B cell (primary cell): ENCODE measurements around the gene TNRC6A.

Experiments
- CTCF ChIP-seq: fragments of 200-600 bp; IDR thresholded peaks from one replicate; pipeline ENCODE4 v1.8.0; 2022; ENCODE audit warnings: antibody characterized with exemption, mild to moderate bottlenecking
- EZH2 ChIP-seq: IDR thresholded peaks from 2 replicates; pipeline ENCODE4 v1.6.1; 2012; ENCODE audit warnings: borderline replicate concordance, low read depth, mild to moderate bottlenecking, moderate library complexity, low read length; ENCODE audit not compliant: insufficient read depth, poor library complexity, severe bottlenecking

DNA sequence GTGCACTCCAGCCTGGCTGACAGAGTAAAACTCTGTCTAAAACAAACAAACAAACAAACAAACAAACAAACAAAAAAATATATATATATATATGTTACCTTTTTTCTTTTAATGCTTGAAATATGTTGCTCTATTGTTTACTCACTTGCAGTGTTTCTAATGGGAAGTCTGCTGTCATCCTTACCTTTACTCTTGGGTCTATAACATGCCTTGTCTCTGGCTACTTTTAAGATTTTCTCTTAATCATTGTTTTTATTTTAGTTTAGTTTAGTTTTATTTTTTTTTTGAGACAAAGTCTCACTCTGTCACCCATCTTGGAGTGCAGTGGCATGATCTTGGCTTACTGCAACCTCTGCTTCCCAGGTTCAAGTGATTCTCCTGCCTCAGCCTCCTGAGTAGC, 16.1 kb upstream of the TNRC6A start:
- TF ChIP-seq CTCF (no peak), EZH2 (no peak)
